Neural cell (in vitro differentiated cells): Measurements from ENCODE around the gene BCL11B. TPM values are rescaled to one million over a fixed set of nuclear protein-coding genes. Genes with fewer than 3 reads are reported as not detected.

Experiments used
- H2AFZ ChIP-seq: fragments of 200-600, 300-800 bp; sonication (generic), shearing (Covaris generic); 2 replicates; pipeline ENCODE4 v1.6.0; 2014; ENCODE audit warnings: low read depth, mild to moderate bottlenecking, antibody characterized with exemption, low read length, moderate library complexity
- H3F3A ChIP-seq: fragments of 200-600 bp; shearing (Covaris generic); 2 replicates; pipeline ENCODE4 v1.6.1; 2016; ENCODE audit warnings: mild to moderate bottlenecking, moderate library complexity, mixed read lengths, antibody characterized with exemption, low read length; ENCODE audit not compliant: insufficient read depth, poor library complexity, severe bottlenecking
- H3K27ac ChIP-seq: fragments of 200-600, 300-800 bp; sonication (generic), shearing (Covaris generic); 2 replicates; pipeline ENCODE4 v1.5.1; 2014; ENCODE audit warnings: mild to moderate bottlenecking, low read length, moderate library complexity
- H3K27me3 ChIP-seq: fragments of 300-800, 200-600 bp; sonication (generic), shearing (Covaris generic); 2 replicates; pipeline ENCODE4 v1.6.0; 2014; ENCODE audit warnings: mild to moderate bottlenecking, low read depth, low read length, moderate library complexity; ENCODE audit not compliant: insufficient read depth
- H3K36me3 ChIP-seq: fragments of 300-800, 200-600 bp; sonication (generic), shearing (Covaris generic); 2 replicates; pipeline ENCODE4 v1.5.1; 2014; ENCODE audit warnings: mild to moderate bottlenecking, antibody characterized with exemption, low read length, moderate library complexity; ENCODE audit not compliant: insufficient read depth
- H3K4me2 ChIP-seq: fragments of 300-800, 200-600 bp; sonication (generic), shearing (Covaris generic); 2 replicates; pipeline ENCODE4 v1.6.0; 2014; ENCODE audit warnings: mild to moderate bottlenecking, low read length
- H3K4me3 ChIP-seq: fragments of 300-800, 200-600 bp; sonication (generic), shearing (Covaris generic); 2 replicates; pipeline ENCODE4 v1.5.1; 2014; ENCODE audit warnings: mild to moderate bottlenecking, low read length, moderate library complexity
- H3K79me2 ChIP-seq: fragments of 200-600 bp; shearing (Covaris generic); replicated peaks from 2 replicates; pipeline ENCODE4 v1.6.0; 2014; ENCODE audit warnings: mild to moderate bottlenecking, low read length, moderate library complexity; ENCODE audit not compliant: insufficient read depth
- H3K9ac ChIP-seq: fragments of 300-800, 200-600 bp; sonication (generic), shearing (Covaris generic); 2 replicates; pipeline ENCODE4 v1.6.1; 2016; ENCODE audit warnings: mild to moderate bottlenecking, low read length, mixed read lengths
- H3K9me2 ChIP-seq: fragments of 200-600 bp; shearing (Covaris generic); 2 replicates; pipeline ENCODE4 v1.6.1; 2016; ENCODE audit warnings: mild to moderate bottlenecking, low read length, mixed read lengths; ENCODE audit not compliant: insufficient read depth
- H3K9me3 ChIP-seq: fragments of 200-600, 300-800 bp; sonication (generic), shearing (Covaris generic); 2 replicates; pipeline ENCODE4 v1.6.1; 2016; ENCODE audit warnings: mild to moderate bottlenecking, mixed run types, low read length, moderate library complexity, mixed read lengths
- H4K20me1 ChIP-seq: fragments of 200-600 bp; shearing (Covaris generic); 2 replicates; pipeline ENCODE4 v1.6.1; 2016; ENCODE audit warnings: mild to moderate bottlenecking, mixed run types; ENCODE audit not compliant: insufficient read depth
- EP300 ChIP-seq: fragments of 450-650 bp; conservative IDR thresholded peaks from 2 replicates; pipeline ENCODE4 v1.6.1; 2014; ENCODE audit warnings: antibody characterized with exemption, mild to moderate bottlenecking, moderate library complexity; ENCODE audit not compliant: poor library complexity, severe bottlenecking
- EZH2 ChIP-seq: fragments of 200-600, 300-800 bp; shearing (Covaris generic), sonication (generic); IDR thresholded peaks from 2 replicates; pipeline ENCODE4 v1.6.1; 2014; ENCODE audit warnings: antibody characterized with exemption, low read length, borderline replicate concordance, mild to moderate bottlenecking; ENCODE audit not compliant: insufficient read depth, poor library complexity, severe bottlenecking
- MXI1 ChIP-seq: fragments of 450-650 bp; conservative IDR thresholded peaks from 2 replicates; pipeline ENCODE4 v1.6.1; 2014; ENCODE audit warnings: antibody characterized with exemption, mild to moderate bottlenecking; ENCODE audit not compliant: poor library complexity, severe bottlenecking
- POLR2AphosphoS5 ChIP-seq: IDR thresholded peaks from 2 replicates; pipeline ENCODE4 v1.6.1; 2012
- RAD21 ChIP-seq: fragments of 450-650 bp; conservative IDR thresholded peaks from 2 replicates; pipeline ENCODE4 v1.6.1; 2014; ENCODE audit warnings: antibody characterized with exemption, mild to moderate bottlenecking, moderate library complexity
- SMC3 ChIP-seq: fragments of 450-650 bp; conservative IDR thresholded peaks from 2 replicates; pipeline ENCODE4 v1.6.1; 2014; ENCODE audit warnings: antibody characterized with exemption, mild to moderate bottlenecking, moderate library complexity; ENCODE audit not compliant: poor library complexity
- TAF1 ChIP-seq: IDR thresholded peaks from 2 replicates; pipeline ENCODE4 v1.6.1; 2012; ENCODE audit warnings: low read depth
- polyA plus RNA-seq: library from polyadenylated mRNA; depleted of rRNA; stranded (reverse); fragments of >200 nt; gene quantifications from 2 replicates; pipeline ENCODE4 v1.2.3, GENCODE V29; 2014
- TF ChIP-seq, protein P1 (sequence below): IDR thresholded peaks from 2 replicates; pipeline ENCODE4 v1.6.1; 2012; ENCODE audit warnings: borderline replicate concordance
- TF ChIP-seq, protein P2 (sequence below): fragments of 450-650 bp; IDR thresholded peaks from 2 replicates; pipeline ENCODE4 v1.5.1; 2014; ENCODE audit warnings: antibody characterized with exemption, mild to moderate bottlenecking, moderate library complexity; ENCODE audit not compliant: poor library complexity, severe bottlenecking

The BCL11B gene
- polyA plus RNA-seq, 1 donor from 2014 or later, result 104 TPM

DNA sequence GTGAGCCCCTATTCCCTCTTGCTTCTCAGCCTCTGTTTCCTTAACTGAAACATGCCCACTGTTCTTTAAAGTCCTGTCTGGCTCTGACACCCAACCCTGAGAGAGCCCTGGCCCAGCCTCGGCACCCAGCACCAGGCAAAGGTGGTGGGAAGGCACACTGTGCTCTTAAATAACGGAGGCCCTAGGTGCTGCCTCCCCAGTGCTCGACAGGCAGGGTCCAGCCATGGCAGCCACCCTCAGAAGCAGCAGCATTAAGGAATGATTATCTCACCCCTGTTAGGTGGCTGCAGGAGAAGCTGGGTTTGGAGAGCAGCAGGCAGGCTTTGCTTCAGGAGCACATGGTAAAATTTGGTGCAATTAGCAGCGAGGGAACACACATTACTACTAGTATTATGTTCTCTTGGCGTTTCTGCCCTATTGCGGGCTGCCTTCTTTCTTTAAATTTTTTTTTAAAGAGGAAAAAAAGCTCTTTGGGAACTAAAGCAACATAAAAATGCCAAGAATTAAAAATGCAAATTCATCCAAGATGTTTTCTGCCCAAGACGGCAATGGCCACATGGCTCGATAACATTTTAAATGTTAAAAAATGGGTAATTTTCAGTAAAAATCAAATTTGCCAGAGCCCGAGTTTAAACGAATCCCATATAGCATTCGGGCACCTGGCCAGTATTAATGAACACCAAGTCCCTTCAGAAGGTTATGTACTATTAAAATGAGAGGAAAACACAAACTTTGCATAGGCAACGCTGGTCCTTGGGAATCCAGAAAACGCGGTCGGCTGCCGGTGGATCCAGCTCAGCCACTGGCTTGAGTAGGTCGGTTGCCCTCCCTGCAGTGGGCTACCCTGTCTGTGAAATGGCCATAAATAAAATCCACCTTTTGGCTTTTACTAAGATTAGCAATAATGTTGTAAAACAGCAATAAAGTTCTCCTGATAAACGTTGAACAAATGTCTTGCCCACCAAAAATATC is 152.2 kb downstream of the BCL11B start:
- H2AFZ ChIP-seq, result no peak overlapping the region
- H3K27ac ChIP-seq, result no peak overlapping the region
- no peaks in the 10 kb centered on the region for H3K79me2 ChIP-seq
- no peaks in the 10 kb centered on the region for H3K27me3 ChIP-seq
- H3K9ac ChIP-seq, result no peak overlapping the region
- no peak overlapping the region for H3K4me2 ChIP-seq
- TF ChIP-seq, protein P1, sequence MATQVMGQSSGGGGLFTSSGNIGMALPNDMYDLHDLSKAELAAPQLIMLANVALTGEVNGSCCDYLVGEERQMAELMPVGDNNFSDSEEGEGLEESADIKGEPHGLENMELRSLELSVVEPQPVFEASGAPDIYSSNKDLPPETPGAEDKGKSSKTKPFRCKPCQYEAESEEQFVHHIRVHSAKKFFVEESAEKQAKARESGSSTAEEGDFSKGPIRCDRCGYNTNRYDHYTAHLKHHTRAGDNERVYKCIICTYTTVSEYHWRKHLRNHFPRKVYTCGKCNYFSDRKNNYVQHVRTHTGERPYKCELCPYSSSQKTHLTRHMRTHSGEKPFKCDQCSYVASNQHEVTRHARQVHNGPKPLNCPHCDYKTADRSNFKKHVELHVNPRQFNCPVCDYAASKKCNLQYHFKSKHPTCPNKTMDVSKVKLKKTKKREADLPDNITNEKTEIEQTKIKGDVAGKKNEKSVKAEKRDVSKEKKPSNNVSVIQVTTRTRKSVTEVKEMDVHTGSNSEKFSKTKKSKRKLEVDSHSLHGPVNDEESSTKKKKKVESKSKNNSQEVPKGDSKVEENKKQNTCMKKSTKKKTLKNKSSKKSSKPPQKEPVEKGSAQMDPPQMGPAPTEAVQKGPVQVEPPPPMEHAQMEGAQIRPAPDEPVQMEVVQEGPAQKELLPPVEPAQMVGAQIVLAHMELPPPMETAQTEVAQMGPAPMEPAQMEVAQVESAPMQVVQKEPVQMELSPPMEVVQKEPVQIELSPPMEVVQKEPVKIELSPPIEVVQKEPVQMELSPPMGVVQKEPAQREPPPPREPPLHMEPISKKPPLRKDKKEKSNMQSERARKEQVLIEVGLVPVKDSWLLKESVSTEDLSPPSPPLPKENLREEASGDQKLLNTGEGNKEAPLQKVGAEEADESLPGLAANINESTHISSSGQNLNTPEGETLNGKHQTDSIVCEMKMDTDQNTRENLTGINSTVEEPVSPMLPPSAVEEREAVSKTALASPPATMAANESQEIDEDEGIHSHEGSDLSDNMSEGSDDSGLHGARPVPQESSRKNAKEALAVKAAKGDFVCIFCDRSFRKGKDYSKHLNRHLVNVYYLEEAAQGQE, result no peak
- TF ChIP-seq, protein P2, sequence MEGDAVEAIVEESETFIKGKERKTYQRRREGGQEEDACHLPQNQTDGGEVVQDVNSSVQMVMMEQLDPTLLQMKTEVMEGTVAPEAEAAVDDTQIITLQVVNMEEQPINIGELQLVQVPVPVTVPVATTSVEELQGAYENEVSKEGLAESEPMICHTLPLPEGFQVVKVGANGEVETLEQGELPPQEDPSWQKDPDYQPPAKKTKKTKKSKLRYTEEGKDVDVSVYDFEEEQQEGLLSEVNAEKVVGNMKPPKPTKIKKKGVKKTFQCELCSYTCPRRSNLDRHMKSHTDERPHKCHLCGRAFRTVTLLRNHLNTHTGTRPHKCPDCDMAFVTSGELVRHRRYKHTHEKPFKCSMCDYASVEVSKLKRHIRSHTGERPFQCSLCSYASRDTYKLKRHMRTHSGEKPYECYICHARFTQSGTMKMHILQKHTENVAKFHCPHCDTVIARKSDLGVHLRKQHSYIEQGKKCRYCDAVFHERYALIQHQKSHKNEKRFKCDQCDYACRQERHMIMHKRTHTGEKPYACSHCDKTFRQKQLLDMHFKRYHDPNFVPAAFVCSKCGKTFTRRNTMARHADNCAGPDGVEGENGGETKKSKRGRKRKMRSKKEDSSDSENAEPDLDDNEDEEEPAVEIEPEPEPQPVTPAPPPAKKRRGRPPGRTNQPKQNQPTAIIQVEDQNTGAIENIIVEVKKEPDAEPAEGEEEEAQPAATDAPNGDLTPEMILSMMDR, result no peak
- TF ChIP-seq POLR2AphosphoS5, result no peak
- TF ChIP-seq EP300, result no peak
- TF ChIP-seq MXI1, result no peak
- no peak for TF ChIP-seq SMC3
- no peak for TF ChIP-seq TAF1
- no peak for TF ChIP-seq EZH2
- no peak for TF ChIP-seq RAD21
- H3K9me3 ChIP-seq, result no peaks in the 10 kb centered on the region
- H4K20me1 ChIP-seq, result no peaks in the 10 kb centered on the region
- no peaks in the 10 kb centered on the region for H3F3A ChIP-seq
- no peak overlapping the region for H3K4me3 ChIP-seq
- H3K36me3 ChIP-seq, result no peaks in the 10 kb centered on the region
- H3K9me2 ChIP-seq, result no peaks in the 10 kb centered on the region

Other genes starting within 250 kb of the BCL11B start
- 44.0 and 49.6 TPM in 2 replicates for gene SETD3, start 208.7 kb upstream of the BCL11B start, polyA plus RNA-seq
- gene CCNK, start 209.2 kb upstream of the BCL11B start, polyA plus RNA-seq, result 11.2 and 20.1 TPM in 2 replicates